ENCODE data around the gene DENND6A.

DNA sequence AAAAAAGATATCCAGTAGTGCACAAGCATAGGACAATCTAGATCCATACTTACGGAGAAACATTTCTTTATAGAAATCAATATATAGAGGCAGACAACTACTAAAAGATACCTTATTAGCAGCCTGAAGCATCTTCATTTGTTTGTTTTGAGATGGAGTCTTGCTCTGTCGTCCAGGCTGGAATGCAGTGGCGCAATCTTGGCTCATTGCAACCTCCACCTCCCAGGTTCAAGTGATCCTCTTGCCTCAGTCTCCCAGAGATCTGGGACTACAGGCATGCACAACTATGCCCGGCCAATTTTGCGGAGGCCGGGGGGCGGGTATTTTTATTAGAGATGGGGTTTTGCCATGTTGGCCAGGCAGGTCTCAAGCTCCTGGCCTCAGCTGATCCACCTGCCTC, 45.0 kb upstream of the DENND6A start:
- TF ChIP-seq, protein P1, sequence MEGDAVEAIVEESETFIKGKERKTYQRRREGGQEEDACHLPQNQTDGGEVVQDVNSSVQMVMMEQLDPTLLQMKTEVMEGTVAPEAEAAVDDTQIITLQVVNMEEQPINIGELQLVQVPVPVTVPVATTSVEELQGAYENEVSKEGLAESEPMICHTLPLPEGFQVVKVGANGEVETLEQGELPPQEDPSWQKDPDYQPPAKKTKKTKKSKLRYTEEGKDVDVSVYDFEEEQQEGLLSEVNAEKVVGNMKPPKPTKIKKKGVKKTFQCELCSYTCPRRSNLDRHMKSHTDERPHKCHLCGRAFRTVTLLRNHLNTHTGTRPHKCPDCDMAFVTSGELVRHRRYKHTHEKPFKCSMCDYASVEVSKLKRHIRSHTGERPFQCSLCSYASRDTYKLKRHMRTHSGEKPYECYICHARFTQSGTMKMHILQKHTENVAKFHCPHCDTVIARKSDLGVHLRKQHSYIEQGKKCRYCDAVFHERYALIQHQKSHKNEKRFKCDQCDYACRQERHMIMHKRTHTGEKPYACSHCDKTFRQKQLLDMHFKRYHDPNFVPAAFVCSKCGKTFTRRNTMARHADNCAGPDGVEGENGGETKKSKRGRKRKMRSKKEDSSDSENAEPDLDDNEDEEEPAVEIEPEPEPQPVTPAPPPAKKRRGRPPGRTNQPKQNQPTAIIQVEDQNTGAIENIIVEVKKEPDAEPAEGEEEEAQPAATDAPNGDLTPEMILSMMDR (conservative IDR thresholded peaks at IDR 0.05 in 1 of 2, IDR thresholded peaks at IDR 0.05 in 1 of 2; ENCODE audit: low read depth in 1 of 2, low read length in 2 of 2) = no peak
- TF ChIP-seq EZH2 (IDR thresholded peaks at IDR 0.05; ENCODE audit: low read length, missing control alignments) = no peak

All from fibroblast of lung (primary cell).